Measurements from ENCODE around the gene BDKRB1.

The BDKRB1 gene

DNA sequence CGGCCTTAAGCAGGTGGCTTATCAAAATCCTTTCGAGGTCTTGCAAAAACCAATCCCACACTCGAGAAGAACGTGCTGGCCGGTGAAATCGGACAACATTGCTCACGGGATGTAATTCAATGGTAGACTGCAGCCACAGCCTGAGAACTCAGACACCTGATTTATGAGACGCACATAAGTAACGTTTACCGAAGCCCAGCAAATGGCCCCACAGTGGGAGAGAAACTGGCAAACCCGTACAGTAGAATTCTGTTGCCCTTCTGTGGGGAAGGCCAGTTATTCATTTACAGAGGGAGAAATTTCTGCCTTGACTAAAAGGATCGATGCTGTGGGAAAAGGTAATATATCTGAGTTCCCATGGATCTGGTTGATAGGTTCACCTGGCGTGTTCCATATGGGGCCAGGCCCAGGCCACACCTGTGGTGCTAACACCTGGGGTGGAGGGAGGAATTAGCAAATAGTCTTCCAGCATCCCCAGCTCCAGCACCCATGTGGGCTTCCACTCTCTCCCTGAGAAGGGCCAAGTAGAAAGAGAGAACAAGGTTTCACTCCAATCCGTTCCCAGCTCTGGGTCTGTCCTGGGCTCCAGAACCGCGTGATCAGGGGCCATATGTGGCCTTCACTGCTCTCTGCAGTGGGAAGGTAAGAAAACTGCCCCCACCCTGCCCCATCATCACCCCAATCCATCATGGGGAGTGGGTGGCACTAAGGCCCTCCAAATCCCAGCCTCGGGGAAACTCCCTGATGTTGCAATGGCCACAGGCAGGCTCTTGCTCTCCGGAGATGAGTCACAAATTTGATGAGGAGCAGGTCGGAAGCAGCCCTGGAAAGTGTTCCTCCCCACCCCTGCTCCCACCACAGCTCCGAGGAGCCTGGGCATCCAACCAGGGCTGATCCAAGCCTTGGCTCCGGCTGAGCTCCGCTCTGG is 12.7 kb downstream of the BDKRB1 start:
- TF ChIP-seq, protein P1, sequence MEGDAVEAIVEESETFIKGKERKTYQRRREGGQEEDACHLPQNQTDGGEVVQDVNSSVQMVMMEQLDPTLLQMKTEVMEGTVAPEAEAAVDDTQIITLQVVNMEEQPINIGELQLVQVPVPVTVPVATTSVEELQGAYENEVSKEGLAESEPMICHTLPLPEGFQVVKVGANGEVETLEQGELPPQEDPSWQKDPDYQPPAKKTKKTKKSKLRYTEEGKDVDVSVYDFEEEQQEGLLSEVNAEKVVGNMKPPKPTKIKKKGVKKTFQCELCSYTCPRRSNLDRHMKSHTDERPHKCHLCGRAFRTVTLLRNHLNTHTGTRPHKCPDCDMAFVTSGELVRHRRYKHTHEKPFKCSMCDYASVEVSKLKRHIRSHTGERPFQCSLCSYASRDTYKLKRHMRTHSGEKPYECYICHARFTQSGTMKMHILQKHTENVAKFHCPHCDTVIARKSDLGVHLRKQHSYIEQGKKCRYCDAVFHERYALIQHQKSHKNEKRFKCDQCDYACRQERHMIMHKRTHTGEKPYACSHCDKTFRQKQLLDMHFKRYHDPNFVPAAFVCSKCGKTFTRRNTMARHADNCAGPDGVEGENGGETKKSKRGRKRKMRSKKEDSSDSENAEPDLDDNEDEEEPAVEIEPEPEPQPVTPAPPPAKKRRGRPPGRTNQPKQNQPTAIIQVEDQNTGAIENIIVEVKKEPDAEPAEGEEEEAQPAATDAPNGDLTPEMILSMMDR (IDR thresholded peaks at IDR 0.05) = no peak

DNA sequence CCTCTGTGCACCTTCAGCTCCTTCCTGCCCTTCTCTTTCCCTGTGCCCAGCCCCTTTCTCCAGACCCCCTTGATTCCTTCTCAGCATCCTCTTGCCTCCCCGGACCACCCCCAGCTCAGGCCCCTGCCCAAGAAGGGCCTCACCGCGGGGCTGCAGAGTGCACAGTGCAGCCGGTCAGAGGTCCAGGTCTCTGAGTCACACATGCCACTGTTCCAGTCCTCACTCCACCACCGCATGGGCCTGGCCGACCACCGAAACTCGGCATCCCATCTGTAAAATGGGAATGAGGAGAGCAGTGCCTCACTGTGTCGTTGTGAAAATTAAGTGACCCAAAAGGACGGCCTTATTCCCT is 13.3 kb downstream of the BDKRB1 start:
- TF ChIP-seq, protein P1 (IDR thresholded peaks at IDR 0.05) = no peak

DNA sequence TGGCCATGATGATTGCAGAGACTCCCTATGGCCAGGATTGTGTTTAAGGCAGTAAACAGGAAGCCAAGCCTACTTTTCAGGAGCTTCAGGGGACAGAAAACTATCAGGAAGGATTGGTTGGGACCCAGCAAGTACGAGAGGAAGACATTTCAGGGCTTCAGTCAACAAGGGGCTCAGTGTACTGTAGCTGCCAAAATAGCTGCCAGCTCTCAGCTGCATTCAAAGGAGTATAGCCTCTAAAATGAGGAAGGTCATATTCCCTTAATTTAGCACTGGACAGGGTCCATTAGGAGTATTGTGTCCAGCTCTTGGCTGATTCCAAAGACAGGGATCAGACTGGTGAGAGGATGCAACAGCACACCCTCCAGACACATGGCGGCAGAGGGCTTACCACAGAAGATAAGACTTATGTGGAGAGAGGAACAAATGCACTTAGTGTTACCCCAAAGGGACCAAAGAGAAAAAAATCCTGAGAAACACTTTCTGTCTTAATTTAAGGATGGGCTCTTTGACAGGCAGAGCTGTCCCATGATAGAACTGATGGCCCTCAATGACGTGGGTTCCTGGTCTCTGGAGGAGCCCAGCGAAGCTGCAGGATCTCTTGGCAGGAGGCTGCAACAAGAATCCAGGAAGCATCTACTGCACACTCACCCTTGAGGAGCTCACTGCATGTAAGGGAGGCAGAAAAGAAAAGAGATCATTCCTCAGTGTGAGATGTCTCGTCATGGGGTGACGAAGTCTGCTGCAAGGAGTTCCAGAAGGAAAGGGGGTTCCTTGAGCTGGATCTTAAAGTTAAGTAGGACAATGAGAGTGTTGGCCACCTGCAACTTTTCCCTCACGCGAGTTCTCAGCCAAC is 14.8 kb downstream of the BDKRB1 start:
- TF ChIP-seq, protein P1 (IDR thresholded peaks at IDR 0.05) = no peak

DNA sequence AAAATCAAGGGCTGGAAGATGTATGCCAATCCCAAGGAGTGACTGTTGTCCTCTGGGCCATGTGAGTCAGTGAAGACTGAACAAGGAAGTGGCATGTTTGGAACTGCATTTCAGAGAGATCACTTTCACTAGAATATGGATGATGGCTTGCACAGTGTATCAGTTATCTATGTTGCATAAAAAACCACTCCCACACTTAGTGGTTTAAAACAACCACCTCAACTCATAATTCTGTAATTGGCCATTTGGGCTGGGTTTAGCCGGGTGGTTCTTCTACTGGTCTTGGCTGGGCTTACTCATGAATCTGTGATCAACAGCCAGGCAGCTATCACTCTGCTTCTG is 15.4 kb downstream of the BDKRB1 start:
- TF ChIP-seq, protein P1 (IDR thresholded peaks at IDR 0.05) = no peak

DNA sequence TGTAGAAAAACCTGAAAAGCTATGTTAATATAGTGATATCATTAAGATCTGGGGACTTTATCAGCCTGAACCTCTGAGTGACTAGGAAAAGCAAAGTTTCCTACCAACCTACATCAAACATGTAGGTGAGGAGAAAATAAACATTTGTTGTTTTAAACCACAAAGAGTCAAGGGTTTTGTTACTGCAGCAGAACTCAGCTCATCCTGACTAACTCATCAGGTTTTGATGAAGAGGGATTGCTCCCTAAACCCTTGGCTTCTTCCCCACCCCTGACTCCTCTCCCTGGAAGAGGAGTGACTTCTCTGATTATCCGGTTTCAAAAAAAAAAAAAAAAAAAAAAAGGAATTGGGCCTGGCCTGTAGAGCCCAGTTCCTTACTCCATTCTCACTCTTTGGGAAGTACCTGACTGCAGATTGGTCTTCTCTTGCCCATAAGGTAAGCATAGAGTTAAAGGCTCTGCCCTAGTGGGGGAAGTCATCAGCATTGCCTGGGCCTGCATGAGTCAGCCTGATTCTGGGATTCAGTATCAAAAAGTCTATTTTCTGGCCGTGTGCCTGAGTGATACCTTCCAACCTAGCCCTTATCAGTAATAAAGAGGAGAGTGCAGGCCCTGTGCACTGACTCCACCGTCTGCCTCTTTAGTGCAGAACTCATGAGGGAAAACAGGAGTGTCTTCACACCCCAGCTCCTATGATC is 16.9 kb downstream of the BDKRB1 start:
- TF ChIP-seq, protein P1 (IDR thresholded peaks at IDR 0.05) = no peak

DNA sequence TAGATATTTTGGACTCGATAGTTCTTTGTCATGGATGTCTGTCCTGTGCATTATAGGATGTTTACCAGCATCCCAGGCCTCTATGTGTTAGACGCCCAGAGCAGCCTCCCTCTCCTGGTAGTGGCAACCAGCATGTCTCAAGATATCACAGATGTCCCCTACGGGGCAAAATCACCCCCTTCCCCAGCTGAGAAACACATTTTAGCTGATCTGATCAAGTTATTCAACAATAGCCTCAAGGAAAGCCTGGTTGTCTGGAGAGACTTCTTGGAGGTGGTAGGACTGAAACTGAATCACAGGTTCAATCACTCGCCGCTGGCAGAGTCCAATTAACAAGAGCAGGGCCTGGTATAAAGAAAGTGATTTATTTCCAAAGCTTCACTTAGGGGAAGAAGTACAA is 17.6 kb downstream of the BDKRB1 start:
- TF ChIP-seq, protein P1 (IDR thresholded peaks at IDR 0.05) = no peak

DNA sequence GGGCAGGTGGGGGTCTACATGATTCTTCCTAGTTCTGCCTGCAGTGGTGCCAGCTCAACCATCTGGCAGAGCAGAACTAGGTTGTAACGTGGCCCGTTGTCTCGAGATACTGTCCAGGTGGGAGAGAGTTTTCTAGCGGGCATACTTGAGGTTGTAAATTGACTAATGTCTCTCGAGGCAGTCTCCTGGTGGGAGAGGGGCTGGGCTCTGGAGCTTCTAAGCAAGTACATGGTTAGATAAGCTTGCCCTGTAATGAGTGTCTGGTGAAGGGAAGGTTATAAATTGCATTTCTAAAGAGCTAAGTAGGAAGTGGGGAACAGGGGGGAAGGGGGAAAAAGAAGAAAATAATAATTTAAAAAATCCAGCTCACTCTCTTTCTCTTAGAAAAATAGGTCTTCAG is 18.1 kb downstream of the BDKRB1 start:
- TF ChIP-seq, protein P1 (IDR thresholded peaks at IDR 0.05) = no peak
